GM04504 (cell line): ENCODE measurements around the gene HTR1D.
"Not testable (repeated sequence)": the region's sequence is repeated elsewhere in the genome, so short reads cannot be mapped to it uniquely, and the experiment has no call there.

Experiments used
- DNase-seq: peaks from one replicate; pipeline ENCODE4 v3.0.0-alpha.2; 2012; ENCODE audit warnings: low read depth

HTR1D gene, protein sequence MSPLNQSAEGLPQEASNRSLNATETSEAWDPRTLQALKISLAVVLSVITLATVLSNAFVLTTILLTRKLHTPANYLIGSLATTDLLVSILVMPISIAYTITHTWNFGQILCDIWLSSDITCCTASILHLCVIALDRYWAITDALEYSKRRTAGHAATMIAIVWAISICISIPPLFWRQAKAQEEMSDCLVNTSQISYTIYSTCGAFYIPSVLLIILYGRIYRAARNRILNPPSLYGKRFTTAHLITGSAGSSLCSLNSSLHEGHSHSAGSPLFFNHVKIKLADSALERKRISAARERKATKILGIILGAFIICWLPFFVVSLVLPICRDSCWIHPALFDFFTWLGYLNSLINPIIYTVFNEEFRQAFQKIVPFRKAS

DNA sequence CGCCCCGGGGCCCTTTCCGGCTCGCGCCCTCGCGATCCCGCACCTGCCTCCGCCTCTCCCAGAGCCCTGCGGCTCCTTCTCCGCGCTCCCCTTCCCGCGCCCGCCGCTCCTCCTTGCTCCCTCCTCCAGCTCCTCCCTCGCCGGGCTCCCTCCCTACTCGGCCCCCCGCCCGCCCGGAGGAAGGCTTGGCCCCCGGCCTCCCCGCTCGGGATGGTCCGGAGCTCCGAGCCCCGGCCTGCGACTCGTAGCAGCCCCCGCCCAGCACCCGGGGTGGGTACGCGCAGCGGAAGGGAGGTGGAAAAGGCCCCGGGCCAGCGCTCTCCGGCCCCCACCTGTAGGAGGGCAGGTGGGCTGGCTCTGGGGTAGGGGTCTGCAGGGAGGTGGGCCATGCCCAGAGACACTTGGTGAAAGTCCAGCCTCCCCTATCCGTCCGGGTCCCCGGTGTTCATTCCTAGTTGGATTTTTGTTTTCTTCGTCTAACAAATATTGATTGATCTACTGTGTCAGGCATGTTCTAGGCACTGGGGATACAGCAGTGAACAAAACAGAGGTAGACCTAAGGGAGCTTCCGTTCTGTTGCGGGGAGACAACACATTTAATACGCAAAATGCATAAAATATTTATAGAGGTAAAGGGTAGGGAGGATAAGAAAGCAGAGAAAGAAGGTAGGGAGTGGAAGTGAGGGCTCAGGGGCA is at the start of gene HTR1D:
Gene HTR1D, minus strand, starts transcription at position 82 of the 695 bp plus-strand sequence. CDS start 23,283 bp downstream, outside the sequence.
- DNase-seq = no peak

- DNase-seq = no peak
Observed at GRCh38 chr1:23263380-23263887, 46.1 kb upstream of the HTR1D start.

DNA sequence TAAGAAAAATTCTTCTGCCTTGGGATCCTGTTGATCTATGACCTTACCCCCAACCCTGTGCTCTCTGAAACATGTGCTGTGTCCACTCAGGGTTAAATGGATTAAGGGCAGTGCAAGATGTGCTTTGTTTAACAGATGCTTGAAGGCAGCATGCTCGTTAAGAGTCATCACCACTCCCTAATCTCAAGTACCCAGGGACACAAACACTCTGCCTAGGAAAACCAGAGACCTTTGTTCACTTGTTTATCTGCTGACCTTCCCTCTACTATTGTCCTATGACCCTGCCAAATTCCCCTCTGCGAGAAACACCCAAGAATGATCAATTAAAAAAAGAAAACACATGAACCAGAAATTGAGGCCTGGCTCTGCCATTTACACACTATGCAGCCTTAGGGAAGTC is 40.8 kb upstream of the HTR1D start:
- not testable (repeated sequence) for DNase-seq

DNA sequence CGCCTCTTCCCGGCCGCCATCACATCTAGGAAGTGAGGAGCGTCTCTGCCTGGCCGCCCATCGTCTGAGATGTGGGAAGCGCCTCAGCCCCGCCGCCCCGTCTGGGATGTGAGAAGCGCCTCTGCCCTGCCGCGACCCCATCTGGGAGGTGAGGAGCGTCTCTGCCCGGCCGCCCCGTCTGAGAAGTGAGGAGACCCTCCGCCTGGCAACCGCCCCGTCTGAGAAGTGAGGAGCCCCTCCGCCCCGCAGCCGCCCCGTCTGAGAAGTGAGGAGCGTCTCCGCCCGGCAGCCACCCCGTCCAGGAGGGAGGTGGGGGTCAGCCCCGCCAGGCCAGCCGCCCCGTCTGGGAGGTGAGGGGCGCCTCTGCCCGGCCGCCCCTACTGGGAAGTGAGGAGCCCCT is 40.1 kb upstream of the HTR1D start:
- DNase-seq = not testable (repeated sequence)

GRCh38 chr1:23254584-23254983 is 37.3 kb upstream of the HTR1D start:
- DNase-seq = no peak

DNA sequence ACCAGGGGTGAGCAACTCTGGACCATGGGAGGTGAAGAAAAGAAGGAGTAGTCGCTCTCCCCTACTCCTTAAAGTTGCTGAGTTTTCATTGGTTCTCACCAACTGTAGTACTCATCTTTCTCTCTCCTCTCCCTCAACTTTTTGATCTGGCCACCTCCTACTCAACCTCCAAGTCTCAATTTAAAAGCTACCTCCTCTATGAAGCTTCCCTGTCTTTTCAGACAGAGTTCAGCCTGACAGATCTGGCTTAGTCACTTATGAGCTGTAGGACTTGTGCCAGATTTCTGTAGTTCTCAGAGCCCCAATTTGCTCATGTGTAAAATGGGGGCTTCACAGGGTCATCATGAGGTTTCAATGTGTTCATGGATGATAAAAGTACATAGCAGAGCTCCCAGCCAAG is 34.5 kb upstream of the HTR1D start:
- no peak for DNase-seq

GRCh38 chr1:23249787-23250454 is 32.6 kb upstream of the HTR1D start:
- no peak for DNase-seq

DNA sequence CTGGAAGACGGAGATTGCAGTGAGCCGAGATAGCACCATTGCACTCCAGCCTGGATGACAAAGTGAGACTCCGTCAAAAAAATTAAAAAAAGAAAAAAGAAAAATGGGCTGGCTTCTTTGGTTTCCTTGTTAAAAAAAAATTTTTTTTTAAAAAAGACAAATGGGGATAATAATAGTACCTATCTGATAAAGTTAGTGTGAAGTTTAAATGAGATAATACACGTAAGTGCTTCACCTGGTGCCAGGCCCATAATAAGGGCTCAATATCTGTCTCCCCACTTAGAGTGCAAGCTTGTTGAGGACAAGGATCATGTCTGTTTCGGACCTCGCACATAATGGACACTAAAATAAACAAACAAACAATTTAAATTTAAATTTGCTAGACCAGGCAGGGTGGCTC is 30.0 kb upstream of the HTR1D start:
- no peak for DNase-seq

DNA sequence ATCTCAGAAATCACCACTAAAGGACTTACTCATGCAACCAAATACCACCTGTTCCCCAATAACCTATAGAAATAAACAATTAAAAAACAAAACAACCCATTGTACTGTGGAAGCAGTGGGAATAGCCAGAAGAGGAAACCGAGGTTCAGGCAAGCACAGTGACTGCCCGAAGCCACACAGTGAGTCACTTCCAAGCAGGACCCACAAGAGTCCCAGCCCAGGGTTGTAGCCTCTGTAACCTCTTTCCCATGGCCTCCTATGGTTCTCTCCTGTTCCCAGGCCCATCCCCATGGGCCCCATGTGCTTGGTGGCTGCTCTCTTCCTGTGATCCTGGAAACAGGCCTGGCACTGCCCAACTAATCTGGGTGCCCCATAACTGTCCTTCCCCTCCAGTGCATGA is 29.0 kb upstream of the HTR1D start:
- no peak for DNase-seq

- DNase-seq = no peak
Observed at GRCh38 chr1:23244256-23244761, 27.0 kb upstream of the HTR1D start.

DNA sequence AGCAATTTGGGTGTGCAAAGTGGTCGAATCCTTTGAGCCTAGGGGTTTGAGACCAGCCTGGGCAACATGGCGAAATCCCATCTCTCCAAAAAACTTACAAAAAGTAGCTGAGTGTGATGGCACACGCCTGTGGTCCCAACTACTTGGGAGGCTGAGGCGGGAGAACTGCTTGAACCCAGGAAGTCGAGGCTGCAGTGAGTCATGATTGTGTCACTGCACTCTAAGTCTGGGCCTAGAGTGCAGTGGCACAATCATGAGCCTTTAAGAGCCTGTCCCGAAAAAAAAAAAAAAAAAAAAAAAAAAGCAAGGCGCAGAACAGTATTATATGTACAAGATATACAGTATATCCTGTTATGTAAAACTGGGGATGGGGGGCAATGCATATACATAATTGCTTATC is 25.1 kb upstream of the HTR1D start:
- no peak for DNase-seq

GRCh38 chr1:23239638-23240295 is 22.5 kb upstream of the HTR1D start:
- no peak for DNase-seq

- DNase-seq = no peak
Observed at GRCh38 chr1:23238565-23238964, 21.3 kb upstream of the HTR1D start.

- no peak for DNase-seq
Observed at GRCh38 chr1:23237508-23237907, 20.2 kb upstream of the HTR1D start.

DNA sequence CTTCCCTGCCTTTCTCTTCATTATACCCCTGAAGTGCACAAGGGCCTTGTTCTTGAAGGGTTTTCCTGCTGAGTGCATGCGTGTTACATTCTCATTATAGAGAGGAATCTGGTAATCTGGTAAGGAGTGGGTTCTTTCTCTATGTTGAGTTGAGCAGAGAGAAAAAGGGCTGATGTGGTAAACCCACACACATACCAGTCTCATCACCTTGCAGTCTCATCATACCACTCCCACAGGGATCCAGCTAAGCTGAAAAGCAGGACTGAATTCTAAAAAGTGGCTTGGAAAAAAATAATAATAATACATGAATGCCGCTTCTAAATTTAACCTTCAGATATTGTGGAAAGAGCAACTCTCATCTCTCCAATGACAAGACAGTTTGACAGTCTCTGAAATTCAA is 10.5 kb upstream of the HTR1D start:
- DNase-seq = no peak

DNA sequence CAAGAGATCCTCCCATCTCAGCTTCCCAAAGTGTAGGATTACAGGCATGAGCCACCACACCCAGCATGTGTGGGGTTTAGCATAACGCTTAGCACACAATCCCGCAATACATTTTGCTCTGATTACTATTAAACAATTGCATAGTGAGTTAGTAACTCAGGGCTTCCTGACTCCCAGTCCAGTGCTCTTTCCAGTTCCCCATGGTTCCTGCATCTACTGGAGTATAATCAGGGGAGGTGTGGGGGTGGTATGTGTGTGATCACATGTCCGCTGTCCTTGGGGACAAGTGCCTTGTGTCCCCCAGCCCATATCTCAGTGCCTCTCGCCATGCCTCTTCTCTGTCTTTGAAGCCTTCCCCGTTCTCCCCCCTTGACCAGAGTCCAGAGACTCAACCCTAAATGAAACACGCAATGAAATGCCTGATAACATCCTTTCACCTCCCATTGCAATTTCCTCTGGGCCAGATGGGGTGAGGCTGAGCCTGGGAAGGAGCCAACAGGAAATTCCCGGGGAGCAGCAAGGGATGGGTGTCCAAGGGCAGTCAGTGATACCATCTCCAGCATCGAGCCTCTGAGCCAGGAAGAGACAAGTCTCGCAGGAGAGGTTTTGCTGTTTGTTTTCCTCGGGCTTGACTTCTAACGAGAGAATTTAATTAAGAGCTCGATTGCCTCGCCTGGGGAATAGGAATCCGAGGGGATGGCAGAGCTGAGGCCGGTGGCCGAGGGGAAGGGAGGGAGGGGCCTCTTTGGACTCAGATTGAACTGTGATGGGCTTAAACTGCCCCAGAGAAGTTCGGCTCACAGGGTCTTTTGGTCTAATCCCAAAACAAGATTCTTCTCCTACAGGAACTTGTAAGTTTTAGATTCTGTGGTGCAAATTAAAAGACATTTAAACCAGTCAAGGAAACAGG is 7.7 kb upstream of the HTR1D start:
- DNase-seq = peak; percentile 60

DNA sequence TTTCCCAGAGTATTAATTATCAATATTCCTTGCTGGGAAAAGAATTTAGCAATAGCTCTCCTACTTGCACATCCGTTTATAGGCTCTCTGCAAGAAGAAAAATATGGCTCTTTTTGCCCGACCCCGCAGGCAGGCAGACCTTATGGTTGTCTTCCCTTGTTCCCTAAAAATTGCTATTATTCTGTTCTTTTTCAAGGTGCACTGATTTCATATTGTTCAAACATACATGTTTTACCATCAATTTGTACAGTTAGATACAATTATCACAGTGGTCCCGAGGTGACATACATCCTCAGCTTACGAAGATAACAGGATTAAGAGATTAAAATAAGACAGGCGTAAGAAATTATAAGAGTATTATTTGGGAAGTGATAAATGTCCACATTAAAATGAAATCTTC is 6.7 kb upstream of the HTR1D start:
- not testable (repeated sequence) for DNase-seq

- DNase-seq = not testable (repeated sequence)
Observed at GRCh38 chr1:23223490-23223951, 6.2 kb upstream of the HTR1D start.

DNA sequence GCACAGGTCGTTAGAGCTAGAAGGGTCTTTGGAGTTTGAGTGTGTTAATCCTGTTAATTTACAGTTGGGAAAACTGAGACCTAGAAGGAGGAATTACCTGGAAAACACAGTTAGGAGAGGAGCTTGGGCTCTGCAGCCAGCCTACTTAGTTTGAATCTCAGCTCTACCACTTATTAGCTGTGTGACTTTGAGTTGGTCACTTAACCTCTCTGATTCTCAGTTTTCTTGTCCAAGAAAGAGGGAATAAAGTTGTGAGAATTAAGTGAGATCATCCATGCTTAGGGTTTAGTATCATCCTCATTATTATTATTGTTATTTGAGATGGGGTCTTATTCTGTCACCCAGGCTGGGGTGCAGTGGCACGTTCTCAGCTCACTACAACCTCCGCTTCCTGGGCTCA is 5.4 kb upstream of the HTR1D start:
- no peak for DNase-seq

DNA sequence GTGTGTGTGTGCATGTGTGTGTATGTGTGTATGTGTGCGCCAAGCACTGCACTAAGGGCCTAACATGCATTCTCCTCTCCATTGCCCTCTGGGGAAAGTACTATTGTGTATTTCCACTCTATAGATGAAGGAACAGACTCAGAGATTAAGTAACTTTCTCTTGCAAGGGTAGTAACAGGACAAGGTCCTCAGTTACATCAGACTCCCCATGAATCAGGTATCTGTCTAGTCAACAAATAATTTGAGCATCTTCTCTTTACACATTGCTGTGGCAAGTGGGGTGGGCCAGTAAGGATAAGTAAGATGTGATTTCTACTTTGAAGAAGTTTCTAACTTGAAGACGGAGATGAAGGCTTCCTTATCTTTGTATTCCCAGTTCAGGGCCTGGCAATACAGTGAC is 5.0 kb upstream of the HTR1D start:
- no peak for DNase-seq

- DNase-seq = no peak
Observed at GRCh38 chr1:23221107-23221506, 3.8 kb upstream of the HTR1D start.
